CMK (cell line): ENCODE results near the gene IP6K3.

Experiments used
- DNase-seq: peaks from one replicate; pipeline ENCODE4 v3.0.0-alpha.2; 2010; ENCODE audit warnings: low read depth

IP6K3 gene

GRCh38 chr6:33759887-33760629 lies 13.4 kb upstream of the IP6K3 start:
- DNase-seq = no peak

- no peak for DNase-seq
Measured at GRCh38 chr6:33758815-33759216, 12.1 kb upstream of the IP6K3 start.

GRCh38 chr6:33757906-33758305 lies 11.2 kb upstream of the IP6K3 start:
- no peak for DNase-seq

- no peak for DNase-seq
Measured at GRCh38 chr6:33757113-33757512, 10.4 kb upstream of the IP6K3 start.

GRCh38 chr6:33756211-33756954 lies 9.7 kb upstream of the IP6K3 start:
- no peak for DNase-seq

GRCh38 chr6:33755070-33755869 lies 8.6 kb upstream of the IP6K3 start:
- DNase-seq = no peak

- no peak for DNase-seq
Measured at GRCh38 chr6:33754222-33754621, 7.5 kb upstream of the IP6K3 start.

- no peak for DNase-seq
Measured at GRCh38 chr6:33752646-33753015, 5.9 kb upstream of the IP6K3 start.

- DNase-seq = no peak
Measured at GRCh38 chr6:33751771-33752645, 5.3 kb upstream of the IP6K3 start.

GRCh38 chr6:33750244-33750991 lies 3.7 kb upstream of the IP6K3 start:
- no peak for DNase-seq

- no peak for DNase-seq
Measured at GRCh38 chr6:33749401-33749800, 2.7 kb upstream of the IP6K3 start.

GRCh38 chr6:33748841-33749240 lies 2.1 kb upstream of the IP6K3 start:
- no peak for DNase-seq

- no peak for DNase-seq
Measured at GRCh38 chr6:33747823-33748222, 1.1 kb upstream of the IP6K3 start.

- DNase-seq = no peak
Measured at GRCh38 chr6:33746036-33746600, 587 bp downstream of the IP6K3 start.

GRCh38 chr6:33745548-33745947 lies 1.2 kb downstream of the IP6K3 start:
- no peak for DNase-seq

- DNase-seq = no peak
Measured at GRCh38 chr6:33744895-33745546, 1.7 kb downstream of the IP6K3 start.

GRCh38 chr6:33744001-33744848 lies 2.5 kb downstream of the IP6K3 start:
- peak; percentile 52 for DNase-seq

GRCh38 chr6:33742837-33743236 lies 3.9 kb downstream of the IP6K3 start:
- DNase-seq = no peak

- DNase-seq = no peak
Measured at GRCh38 chr6:33742092-33742491, 4.6 kb downstream of the IP6K3 start.
